OCI-LY1 (cell line): ENCODE measurements around the gene GPR108.

Experiments
- CTCF ChIP-seq: fragments of 200-600 bp; sonication (generic), shearing (Covaris generic); IDR thresholded peaks from 2 replicates; pipeline ENCODE4 v1.5.1; 2017; ENCODE audit warnings: mild to moderate bottlenecking, antibody characterized with exemption, low read length, moderate library complexity, mixed read lengths
- EZH2 ChIP-seq: fragments of 200-600 bp; sonication (generic), shearing (Covaris generic); IDR thresholded peaks from 2 replicates; pipeline ENCODE4 v1.8.0; 2017; ENCODE audit warnings: borderline replicate concordance, mixed run types, mild to moderate bottlenecking, antibody characterized with exemption, low read length, moderate library complexity, mixed read lengths

GRCh38 chr19:6719540-6719861 lies 17.9 kb downstream of the GPR108 start:
- TF ChIP-seq CTCF, result no peak
- TF ChIP-seq EZH2, result no peak
